ENCODE measurements around the gene CTSH.

DNA sequence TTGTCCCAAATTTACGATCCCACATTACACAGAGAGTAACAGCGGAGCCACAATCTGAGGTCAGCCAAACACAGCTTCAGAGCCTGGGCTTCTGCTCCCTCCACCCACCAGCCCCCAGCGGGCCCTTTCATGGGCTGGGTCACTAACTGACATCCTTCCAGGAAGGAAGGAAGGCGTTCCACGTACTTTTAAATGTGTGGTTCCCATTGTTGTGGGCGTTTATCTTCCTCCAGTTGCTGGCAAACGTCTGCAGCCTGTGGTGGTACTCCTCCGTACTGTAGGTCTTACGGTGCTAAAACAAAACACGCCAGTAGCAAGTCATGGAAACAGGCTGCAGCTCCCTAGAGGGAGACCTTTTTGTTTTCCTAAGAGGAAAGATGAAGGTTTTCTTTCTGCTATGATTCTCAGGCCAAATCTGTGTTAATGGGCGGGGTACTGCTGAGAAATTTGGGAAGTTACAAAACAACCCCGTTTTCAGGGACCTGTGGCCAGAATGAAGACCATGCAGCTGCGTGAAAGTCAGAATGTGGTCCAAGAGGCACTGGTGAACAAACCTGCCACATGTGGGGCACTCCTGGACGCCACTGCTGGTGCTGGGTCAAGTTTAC lies 7.6 kb downstream of the CTSH start:
- TF ChIP-seq CEBPB (IDR thresholded peaks at IDR 0.05) (no peak), EP300 (IDR thresholded peaks at IDR 0.05; ENCODE audit: borderline replicate concordance) (no peak), EGR1 (IDR thresholded peaks at IDR 0.05) (no peak), ZBTB7A (IDR thresholded peaks at IDR 0.05; ENCODE audit: low read depth) (no peak), CREB1 (IDR thresholded peaks at IDR 0.05; ENCODE audit: low read depth) (no peak), RAD21 (IDR thresholded peaks at IDR 0.05; ENCODE audit: low read depth) (no peak), TAF1 (IDR thresholded peaks at IDR 0.05; ENCODE audit: low read depth) (no peak)
- TF ChIP-seq, protein P1, sequence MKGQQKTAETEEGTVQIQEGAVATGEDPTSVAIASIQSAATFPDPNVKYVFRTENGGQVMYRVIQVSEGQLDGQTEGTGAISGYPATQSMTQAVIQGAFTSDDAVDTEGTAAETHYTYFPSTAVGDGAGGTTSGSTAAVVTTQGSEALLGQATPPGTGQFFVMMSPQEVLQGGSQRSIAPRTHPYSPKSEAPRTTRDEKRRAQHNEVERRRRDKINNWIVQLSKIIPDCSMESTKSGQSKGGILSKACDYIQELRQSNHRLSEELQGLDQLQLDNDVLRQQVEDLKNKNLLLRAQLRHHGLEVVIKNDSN (IDR thresholded peaks at IDR 0.05) = no peak
